ENCODE results near the gene FCGR1A.
"Not testable (repeated sequence)": the region's sequence is repeated elsewhere in the genome, so short reads cannot be mapped to it uniquely, and the experiment has no call there.

The FCGR1A gene

DNA sequence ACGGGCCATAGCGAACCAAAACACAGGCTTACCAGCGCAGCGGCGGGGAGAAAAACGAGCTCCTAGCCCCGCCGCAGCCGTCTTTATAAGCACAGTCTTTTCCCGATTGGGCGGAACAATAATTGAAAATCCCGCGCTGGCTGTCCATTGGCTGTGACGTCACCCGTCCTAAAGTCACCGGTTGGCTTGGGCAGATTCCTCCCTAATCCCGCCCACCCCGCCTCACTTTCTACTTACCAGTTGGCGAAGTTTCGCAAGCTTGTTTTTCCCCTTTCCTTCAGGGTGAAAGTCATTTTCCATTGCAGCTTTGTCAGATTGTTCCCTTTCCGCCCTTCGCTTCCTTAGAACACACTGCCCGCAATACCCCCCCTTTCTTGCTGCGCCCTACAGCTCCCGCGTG lies 58.7 kb downstream of the FCGR1A start:
- DNase-seq = not testable (repeated sequence)
